Embryonic facial prominence (tissue), 1 donor: ENCODE results near the gene RBP2.
"Not testable (repeated sequence)": the region's sequence is repeated elsewhere in the genome, so short reads cannot be mapped to it uniquely, and the experiment has no call there.

Experiments used
- DNase-seq: peaks from one replicate; pipeline ENCODE4 v3.0.0-alpha.2; 2016; ENCODE audit errors: extremely low spot score

RBP2 gene

GRCh38 chr3:139443186-139443585 is 33.1 kb downstream of the RBP2 start:
- DNase-seq = no peak

DNA sequence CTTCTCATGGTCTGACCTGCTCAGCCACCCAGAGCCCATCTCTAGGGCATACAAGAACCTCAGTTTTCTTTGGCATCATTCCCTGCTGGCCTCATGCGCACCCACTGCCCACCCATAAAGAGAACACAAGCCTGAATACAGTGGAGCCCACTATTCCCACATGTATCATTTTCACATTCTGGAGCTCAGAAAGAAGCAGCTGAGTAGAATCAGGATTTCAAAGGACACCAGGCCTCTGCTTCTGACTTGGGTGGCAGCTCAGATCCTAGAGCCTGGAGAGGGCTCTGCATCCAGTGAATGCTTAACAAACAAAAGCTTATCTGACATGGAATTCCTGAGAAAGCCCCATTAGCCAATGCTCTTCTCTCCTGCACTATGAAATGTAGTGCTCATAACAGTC is 34.7 kb downstream of the RBP2 start:
- no peak for DNase-seq

DNA sequence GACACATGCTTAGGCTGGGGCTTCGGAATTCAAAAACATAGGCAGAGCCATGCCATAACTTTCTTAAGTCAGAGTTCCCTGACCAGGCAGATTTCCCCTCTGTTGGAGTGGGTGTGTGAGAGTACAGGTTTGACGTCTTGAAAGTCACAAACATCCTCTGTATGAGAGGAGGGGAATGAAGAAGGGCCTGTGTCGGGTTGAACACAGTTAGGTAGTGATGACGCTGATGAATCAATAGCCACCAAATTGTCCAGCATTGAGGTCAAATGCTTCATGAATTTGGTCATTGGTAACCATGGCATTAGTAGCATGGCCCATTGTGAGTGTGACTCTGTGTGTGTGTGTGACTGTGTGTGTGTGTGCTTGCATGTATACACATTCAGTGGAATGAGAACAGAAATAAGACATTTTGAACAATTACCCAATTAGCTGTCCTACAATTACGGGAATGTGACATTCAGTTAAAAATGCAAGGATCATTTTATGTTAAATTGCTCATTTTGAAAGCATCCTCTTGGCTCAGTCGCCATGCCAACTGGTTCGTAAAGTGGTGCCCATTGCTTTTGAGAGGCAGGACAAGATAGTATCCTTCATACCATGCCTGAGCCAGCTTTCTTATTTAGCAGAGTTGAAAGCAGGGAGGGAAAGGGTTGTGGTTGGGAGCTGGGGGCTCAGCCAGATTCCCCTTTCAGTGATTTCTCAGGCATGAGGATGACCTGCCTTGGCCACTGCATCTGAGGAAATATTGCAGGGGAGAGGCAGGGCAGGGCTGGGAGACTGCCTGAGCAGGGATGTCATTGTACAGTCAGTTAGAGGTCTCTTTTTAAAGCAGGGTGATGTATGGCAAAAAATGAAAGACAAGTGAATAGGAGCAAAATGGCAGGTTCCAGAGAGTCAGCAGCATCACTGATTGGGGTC is 35.4 kb downstream of the RBP2 start:
- DNase-seq = no peak

DNA sequence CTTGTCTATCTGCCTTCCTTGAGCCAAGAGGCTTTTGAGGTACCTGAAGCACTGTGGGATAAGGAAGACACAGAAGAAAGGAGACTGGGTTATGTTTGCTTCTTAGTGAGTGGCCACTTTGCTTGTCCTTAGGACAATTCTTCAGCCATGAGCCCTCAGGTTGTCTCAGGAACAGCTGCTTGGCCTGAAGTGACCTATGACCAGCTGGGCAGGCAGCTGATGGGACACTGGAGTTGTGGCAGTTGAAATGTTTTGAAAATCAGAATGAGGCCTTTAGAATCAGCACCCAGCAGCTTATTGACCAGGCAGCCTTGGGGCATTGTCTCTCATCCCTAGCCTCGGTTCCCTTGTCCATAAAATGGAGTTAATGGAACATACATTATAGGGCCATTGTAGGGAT is 37.0 kb downstream of the RBP2 start:
- no peak for DNase-seq

DNA sequence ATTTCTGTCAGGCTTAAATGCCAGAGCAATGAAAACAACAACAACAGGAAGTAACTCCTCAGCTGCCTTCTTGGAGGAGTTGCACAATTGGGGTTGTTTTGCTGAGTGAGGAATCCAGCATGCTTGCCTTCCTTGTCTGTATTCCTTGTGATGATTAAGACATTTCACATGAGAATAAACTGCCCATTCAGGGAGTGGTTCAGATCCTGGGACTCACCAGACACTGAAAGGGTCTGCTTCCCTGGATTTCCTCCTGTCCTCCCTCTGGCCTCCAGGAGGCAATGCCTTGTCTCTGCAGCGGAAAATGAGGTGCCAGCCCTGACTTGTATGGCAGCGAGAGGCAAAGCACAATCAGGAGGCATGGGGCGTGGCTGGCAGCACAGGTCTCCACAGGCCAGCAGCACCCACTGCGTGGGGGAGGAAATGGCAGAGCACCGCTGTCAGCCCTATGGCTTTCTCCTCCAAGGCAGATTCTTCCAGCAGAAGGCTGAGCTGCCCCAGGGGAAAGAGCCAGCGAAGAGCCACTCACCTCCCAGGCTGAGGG is 41.5 kb downstream of the RBP2 start:
- no peak for DNase-seq

DNA sequence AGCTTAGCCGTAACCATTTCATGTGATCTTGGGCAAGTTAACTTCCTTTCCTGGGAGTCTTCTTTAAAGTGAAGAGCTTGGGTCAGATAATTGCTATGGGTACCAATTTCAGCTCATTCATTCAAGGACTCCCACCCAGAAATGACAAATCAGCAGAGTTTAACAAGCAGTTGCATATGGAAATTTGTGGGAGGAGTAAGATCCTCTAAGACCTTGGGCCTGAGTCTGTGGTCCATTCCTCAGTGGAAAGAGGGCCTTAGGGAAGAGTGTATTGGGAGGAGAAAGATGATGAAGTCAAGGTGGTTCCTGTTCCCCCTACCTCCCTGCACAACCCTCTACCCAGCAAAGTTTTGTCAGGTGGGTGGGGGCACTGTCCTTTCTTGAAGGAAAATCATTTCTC is 42.1 kb downstream of the RBP2 start:
- DNase-seq = no peak

DNA sequence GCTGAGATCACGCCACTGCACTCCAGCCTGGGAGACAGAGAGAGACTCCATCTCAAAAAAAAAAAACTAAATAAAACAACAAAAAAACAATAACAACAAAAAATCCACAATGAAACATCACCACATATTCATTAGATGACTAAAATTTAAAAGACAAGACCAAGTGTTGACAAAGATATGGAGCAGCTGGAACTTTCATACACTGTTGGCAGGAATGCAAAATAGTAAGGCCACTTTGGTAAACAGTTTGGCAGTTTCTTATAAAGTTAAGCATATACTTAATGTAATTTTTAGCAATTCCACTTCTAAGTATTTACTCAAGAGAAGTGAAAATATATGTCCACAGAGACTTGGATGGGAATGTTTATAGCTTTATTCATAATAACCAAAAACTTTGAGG is 43.2 kb downstream of the RBP2 start:
- no peak for DNase-seq

GRCh38 chr3:139430493-139430892 is 45.8 kb downstream of the RBP2 start:
- peak; percentile 11 for DNase-seq

DNA sequence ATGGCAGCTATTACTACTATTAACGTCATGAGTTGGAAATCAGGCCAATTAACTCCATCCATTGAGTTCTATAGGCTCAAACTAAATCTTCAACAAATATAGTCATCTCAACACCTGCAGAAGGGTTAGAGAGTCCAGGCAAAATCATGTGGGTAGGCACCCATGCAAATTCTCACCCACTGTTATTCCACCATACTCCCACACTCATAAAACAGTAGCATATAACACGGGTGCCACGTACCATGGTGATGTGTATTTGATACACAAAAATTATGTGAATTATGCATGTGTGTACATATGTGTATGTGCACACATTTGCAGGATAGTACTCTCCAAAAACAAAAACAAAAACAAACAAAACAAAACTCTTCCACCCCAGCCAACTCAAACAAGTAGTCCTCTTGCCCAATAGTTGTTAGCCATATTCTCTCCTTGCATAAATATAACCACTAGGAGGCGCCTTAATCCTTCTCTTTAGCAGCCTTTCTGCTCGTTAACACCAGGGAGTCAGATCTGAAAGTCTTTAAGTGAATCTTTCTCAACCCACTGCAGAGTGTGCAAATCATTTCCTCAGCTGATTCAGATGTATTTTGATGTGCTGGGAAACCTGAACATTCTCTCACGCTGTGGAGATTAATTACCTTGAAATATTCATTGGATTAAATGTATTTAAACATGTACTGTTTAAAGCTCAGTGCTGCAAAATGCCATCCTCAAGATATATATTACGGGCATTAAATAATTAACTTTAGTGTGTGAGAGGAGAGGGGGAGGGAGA is 48.8 kb downstream of the RBP2 start:
- DNase-seq = peak; percentile 74

GRCh38 chr3:139425745-139426400 is 50.4 kb downstream of the RBP2 start:
- DNase-seq = no peak

DNA sequence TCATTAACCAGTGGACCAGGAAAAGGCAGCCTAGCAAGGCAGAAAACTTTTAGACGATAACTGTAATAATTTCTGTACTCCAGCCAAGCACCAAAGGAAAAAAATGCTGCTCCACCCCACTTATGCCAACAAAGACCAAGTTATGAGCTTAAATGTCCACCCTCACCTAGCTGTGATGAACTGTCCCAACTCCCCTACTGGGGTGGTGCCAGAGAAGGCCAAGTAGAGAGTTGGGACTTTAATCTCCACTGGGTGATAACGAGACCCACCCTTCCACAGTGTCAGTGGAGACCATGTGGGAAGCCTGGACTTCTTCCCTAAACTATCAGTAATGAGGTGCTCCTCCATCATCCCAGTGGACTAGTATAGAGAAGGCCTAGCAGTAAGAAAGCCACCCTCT is 53.1 kb downstream of the RBP2 start:
- no peak for DNase-seq

GRCh38 chr3:139421460-139421859 is 54.9 kb downstream of the RBP2 start:
- DNase-seq = no peak

GRCh38 chr3:139421040-139421439 is 55.3 kb downstream of the RBP2 start:
- no peak for DNase-seq

- DNase-seq = no peak
Measured at GRCh38 chr3:139418144-139418543, 58.2 kb downstream of the RBP2 start.

DNA sequence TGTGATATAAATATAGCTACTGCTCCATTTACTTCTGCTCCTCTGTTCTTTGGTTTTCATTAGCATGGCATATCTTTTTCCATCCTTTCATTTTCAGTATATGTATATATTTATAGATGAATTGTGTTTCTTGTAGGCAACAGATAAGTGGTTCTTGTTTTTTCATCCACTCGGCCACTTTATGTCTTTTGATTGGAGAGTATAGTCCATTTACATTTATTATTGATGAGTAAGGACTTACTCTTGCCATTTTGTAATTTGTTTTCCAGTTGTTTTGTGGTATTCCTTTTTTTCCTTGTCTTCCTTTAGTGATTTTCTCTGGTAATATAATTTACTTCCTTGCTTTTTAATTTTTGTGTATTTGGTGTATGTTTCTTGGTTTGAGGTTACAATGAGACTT is 60.0 kb downstream of the RBP2 start:
- DNase-seq = no peak

GRCh38 chr3:139414608-139415224 is 61.6 kb downstream of the RBP2 start:
- no peak for DNase-seq

DNA sequence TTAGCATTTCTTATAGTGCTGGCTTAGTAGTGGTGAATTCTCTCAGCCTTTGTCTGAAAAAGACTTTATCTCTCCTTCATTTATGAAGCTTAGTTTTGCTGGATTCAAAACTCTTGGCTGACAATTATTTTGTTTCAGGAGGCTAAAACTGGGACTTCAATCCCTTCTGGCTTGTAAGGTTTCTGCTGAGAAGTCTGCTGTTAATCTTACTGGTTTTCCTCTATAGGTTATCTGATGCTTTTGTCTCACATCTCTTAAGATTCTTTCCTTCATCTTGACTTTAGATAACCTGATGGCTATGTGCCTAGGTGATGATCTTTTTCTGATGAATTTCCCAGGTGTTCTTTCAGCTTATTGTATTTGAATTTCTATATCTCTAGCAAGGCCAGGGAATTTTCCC is 63.4 kb downstream of the RBP2 start:
- not testable (repeated sequence) for DNase-seq
